GM23338 (cell line): ENCODE data around the gene LRSAM1.

ENCODE experiments used
- CREB1 ChIP-seq: fragments of 250-450 bp; sonication (Bioruptor Pico); IDR thresholded peaks from 2 replicates; pipeline ENCODE4 v1.5.0; 2020; ENCODE audit warnings: low read depth, mild to moderate bottlenecking, moderate library complexity
- CTCF ChIP-seq, 2 experiments: fragments of 200-600 bp in 1 of 2; sonication (generic) in 1 of 2; conservative IDR thresholded peaks; 2 replicates each; pipeline versions ENCODE4 v1.5.1 to v1.6.1; 2016 to 2017; ENCODE audit warnings: antibody characterized with exemption in 2 of 2, low read depth in 2 of 2, mild to moderate bottlenecking in 2 of 2, moderate library complexity in 1 of 2
- EZH2 ChIP-seq: fragments of 200-600 bp; sonication (generic); IDR thresholded peaks from one replicate; pipeline ENCODE4 v1.8.0; 2017; ENCODE audit warnings: antibody characterized with exemption, mild to moderate bottlenecking, low read depth; ENCODE audit not compliant: unreplicated experiment
- EZH2phosphoT487 ChIP-seq: fragments of 200-600 bp; sonication (generic); IDR thresholded peaks from one replicate; pipeline ENCODE4 v1.8.1; 2018; ENCODE audit warnings: antibody characterized with exemption; ENCODE audit not compliant: unreplicated experiment
- JUNB ChIP-seq: IDR thresholded peaks from one replicate; pipeline ENCODE4 v1.6.1; 2016; ENCODE audit warnings: antibody characterized with exemption; ENCODE audit not compliant: unreplicated experiment
- NANOG ChIP-seq: IDR thresholded peaks from 2 replicates; pipeline ENCODE4 v1.6.1; 2016; ENCODE audit warnings: antibody characterized with exemption, borderline replicate concordance
- POLR2AphosphoS5 ChIP-seq: IDR thresholded peaks from 2 replicates; pipeline ENCODE4 v1.6.1; 2016; ENCODE audit warnings: antibody characterized with exemption, low read depth
- STAT1 ChIP-seq: IDR thresholded peaks from one replicate; pipeline ENCODE4 v1.6.1; 2016; ENCODE audit warnings: antibody characterized with exemption; ENCODE audit not compliant: unreplicated experiment
- ZNF114 ChIP-seq: fragments of 250-450 bp; sonication (Bioruptor Pico); IDR thresholded peaks from 2 replicates; pipeline ENCODE4 v1.5.0; 2020; ENCODE audit warnings: mild to moderate bottlenecking, moderate library complexity
- ZNF331 ChIP-seq: fragments of 250-450 bp; sonication (Bioruptor Pico); IDR thresholded peaks from 2 replicates; pipeline ENCODE4 v1.5.0; 2020; ENCODE audit warnings: low read depth, mild to moderate bottlenecking, moderate library complexity
- TF ChIP-seq, protein P1 (sequence below): IDR thresholded peaks from one replicate; pipeline ENCODE4 v1.6.1; 2018; ENCODE audit warnings: antibody characterized with exemption; ENCODE audit not compliant: unreplicated experiment
- TF ChIP-seq, protein P2 (sequence below): fragments of 250-450 bp; sonication (Bioruptor Pico); IDR thresholded peaks from 2 replicates; pipeline ENCODE4 v1.5.0; 2020; ENCODE audit warnings: mild to moderate bottlenecking, moderate library complexity

GRCh38 chr9:127479507-127480081 lies 28.3 kb downstream of the LRSAM1 start:
- TF ChIP-seq CTCF (conservative IDR thresholded peaks at IDR 0.05; ENCODE audit: low read depth in 2 of 2), result 0 out of 4 replicates have a peak, but pooled peaks of 1 of the 2 experiments have one; percentile 7
- TF ChIP-seq EZH2phosphoT487, result no peak
- no peak for TF ChIP-seq EZH2
- no peak for TF ChIP-seq JUNB
- TF ChIP-seq, protein P1, sequence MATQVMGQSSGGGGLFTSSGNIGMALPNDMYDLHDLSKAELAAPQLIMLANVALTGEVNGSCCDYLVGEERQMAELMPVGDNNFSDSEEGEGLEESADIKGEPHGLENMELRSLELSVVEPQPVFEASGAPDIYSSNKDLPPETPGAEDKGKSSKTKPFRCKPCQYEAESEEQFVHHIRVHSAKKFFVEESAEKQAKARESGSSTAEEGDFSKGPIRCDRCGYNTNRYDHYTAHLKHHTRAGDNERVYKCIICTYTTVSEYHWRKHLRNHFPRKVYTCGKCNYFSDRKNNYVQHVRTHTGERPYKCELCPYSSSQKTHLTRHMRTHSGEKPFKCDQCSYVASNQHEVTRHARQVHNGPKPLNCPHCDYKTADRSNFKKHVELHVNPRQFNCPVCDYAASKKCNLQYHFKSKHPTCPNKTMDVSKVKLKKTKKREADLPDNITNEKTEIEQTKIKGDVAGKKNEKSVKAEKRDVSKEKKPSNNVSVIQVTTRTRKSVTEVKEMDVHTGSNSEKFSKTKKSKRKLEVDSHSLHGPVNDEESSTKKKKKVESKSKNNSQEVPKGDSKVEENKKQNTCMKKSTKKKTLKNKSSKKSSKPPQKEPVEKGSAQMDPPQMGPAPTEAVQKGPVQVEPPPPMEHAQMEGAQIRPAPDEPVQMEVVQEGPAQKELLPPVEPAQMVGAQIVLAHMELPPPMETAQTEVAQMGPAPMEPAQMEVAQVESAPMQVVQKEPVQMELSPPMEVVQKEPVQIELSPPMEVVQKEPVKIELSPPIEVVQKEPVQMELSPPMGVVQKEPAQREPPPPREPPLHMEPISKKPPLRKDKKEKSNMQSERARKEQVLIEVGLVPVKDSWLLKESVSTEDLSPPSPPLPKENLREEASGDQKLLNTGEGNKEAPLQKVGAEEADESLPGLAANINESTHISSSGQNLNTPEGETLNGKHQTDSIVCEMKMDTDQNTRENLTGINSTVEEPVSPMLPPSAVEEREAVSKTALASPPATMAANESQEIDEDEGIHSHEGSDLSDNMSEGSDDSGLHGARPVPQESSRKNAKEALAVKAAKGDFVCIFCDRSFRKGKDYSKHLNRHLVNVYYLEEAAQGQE, result no peak
- no peak for TF ChIP-seq POLR2AphosphoS5
- TF ChIP-seq NANOG, result no peak
- no peak for TF ChIP-seq CREB1 (CRISPR knock-in tag)
- TF ChIP-seq ZNF331 (CRISPR knock-in tag), result no peak
- TF ChIP-seq ZNF114 (CRISPR knock-in tag), result no peak
- TF ChIP-seq, protein P2, sequence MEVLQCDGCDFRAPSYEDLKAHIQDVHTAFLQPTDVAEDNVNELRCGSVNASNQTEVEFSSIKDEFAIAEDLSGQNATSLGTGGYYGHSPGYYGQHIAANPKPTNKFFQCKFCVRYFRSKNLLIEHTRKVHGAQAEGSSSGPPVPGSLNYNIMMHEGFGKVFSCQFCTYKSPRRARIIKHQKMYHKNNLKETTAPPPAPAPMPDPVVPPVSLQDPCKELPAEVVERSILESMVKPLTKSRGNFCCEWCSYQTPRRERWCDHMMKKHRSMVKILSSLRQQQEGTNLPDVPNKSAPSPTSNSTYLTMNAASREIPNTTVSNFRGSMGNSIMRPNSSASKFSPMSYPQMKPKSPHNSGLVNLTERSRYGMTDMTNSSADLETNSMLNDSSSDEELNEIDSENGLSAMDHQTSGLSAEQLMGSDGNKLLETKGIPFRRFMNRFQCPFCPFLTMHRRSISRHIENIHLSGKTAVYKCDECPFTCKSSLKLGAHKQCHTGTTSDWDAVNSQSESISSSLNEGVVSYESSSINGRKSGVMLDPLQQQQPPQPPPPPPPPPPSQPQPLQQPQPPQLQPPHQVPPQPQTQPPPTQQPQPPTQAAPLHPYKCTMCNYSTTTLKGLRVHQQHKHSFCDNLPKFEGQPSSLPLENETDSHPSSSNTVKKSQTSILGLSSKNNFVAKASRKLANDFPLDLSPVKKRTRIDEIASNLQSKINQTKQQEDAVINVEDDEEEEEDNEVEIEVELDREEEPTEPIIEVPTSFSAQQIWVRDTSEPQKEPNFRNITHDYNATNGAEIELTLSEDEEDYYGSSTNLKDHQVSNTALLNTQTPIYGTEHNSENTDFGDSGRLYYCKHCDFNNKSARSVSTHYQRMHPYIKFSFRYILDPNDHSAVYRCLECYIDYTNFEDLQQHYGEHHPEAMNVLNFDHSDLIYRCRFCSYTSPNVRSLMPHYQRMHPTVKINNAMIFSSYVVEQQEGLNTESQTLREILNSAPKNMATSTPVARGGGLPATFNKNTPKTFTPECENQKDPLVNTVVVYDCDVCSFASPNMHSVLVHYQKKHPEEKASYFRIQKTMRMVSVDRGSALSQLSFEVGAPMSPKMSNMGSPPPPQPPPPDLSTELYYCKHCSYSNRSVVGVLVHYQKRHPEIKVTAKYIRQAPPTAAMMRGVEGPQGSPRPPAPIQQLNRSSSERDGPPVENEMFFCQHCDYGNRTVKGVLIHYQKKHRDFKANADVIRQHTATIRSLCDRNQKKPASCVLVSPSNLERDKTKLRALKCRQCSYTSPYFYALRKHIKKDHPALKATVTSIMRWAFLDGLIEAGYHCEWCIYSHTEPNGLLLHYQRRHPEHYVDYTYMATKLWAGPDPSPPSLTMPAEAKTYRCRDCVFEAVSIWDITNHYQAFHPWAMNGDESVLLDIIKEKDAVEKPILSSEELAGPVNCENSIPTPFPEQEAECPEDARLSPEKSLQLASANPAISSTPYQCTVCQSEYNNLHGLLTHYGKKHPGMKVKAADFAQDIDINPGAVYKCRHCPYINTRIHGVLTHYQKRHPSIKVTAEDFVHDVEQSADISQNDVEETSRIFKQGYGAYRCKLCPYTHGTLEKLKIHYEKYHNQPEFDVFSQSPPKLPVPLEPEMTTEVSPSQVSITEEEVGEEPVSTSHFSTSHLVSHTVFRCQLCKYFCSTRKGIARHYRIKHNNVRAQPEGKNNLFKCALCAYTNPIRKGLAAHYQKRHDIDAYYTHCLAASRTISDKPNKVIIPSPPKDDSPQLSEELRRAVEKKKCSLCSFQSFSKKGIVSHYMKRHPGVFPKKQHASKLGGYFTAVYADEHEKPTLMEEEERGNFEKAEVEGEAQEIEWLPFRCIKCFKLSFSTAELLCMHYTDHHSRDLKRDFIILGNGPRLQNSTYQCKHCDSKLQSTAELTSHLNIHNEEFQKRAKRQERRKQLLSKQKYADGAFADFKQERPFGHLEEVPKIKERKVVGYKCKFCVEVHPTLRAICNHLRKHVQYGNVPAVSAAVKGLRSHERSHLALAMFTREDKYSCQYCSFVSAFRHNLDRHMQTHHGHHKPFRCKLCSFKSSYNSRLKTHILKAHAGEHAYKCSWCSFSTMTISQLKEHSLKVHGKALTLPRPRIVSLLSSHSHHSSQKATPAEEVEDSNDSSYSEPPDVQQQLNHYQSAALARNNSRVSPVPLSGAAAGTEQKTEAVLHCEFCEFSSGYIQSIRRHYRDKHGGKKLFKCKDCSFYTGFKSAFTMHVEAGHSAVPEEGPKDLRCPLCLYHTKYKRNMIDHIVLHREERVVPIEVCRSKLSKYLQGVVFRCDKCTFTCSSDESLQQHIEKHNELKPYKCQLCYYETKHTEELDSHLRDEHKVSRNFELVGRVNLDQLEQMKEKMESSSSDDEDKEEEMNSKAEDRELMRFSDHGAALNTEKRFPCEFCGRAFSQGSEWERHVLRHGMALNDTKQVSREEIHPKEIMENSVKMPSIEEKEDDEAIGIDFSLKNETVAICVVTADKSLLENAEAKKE (CRISPR knock-in tag), result no peak
- no peak for TF ChIP-seq STAT1
